GM12892 (cell line): ENCODE data around the gene CPED1.

Experiments used
- DNase-seq: peaks from one replicate; pipeline ENCODE4 v3.0.0; 2011; ENCODE audit not compliant: insufficient read length
- FAIRE-seq: peaks from 2 replicates; lab custom pipeline; 2011; peaks lifted over from hg19 to GRCh38; lab: Jason Lieb, UNC
- POLR2A ChIP-seq: IDR thresholded peaks from 2 replicates; pipeline ENCODE4 v1.6.1; 2011; ENCODE audit warnings: low read depth, low read length, control low read depth
- POLR2AphosphoS5 ChIP-seq: IDR thresholded peaks from 2 replicates; pipeline ENCODE4 v1.6.1; 2011; ENCODE audit warnings: low read depth, low read length, control low read depth
- TAF1 ChIP-seq: IDR thresholded peaks from 2 replicates; pipeline ENCODE4 v1.6.1; 2011; ENCODE audit warnings: low read depth, mild to moderate bottlenecking, control low read depth, low read length, borderline replicate concordance

Gene CPED1

DNA sequence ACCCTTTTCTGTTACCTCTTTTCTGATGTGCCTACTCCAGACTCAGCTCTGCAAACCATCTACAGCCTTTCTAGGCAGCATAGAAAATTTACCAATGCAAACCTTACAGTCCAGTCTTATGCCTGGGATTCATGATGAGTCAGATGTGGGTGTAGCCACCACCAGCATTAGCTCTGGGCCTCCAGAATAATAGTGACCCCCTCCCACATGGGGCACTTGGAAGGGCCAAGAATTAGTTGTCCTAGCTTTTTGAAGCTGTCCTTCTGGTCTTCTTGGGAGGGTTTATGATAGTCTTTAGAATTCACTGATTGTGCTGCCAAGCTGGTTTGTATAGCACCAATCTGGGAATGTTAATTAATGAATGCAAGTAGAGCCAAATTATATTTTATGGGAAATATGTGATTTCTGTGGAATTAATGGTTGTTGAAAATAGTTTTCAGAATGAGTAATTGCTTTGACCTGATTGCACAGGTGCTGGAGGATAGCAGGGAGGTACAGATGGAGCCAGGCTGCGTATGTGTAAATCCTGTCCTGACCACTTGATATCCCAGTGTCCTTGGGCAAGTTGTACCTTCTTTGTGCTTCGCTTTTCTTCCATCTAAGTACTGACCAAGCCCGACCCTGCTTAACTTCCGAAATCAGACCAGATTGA is 94.8 kb downstream of the CPED1 start:
- no peak for DNase-seq
- FAIRE-seq: no peak
- TF ChIP-seq POLR2A: no peak
- no peak for TF ChIP-seq POLR2AphosphoS5
- TF ChIP-seq TAF1: no peak

- FAIRE-seq (no peak), DNase-seq (no peak)
These were observed 95.3 kb downstream of the CPED1 start for GRCh38 chr7:121083790-121084251.

DNA sequence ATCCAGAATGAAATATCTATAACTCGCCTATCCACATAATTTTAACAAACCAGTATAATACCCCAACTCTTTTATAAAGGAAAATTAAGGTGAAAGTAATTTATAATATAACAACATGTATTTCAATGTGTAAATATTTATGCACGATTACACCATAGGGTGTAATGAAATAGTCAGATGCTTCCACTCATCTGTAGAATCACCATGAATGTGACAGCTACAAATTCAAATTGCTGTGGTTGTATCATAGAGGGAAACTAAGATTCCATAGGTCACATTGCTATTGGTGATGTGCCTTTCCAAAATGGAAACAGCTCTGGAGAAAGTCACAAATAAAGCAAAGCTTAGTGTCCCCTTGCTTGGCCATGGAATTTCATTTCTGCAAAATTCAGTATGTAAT is 95.7 kb downstream of the CPED1 start:
- FAIRE-seq (no peak), DNase-seq (no peak)
- TF ChIP-seq TAF1: no peak
- no peak for TF ChIP-seq POLR2A
- no peak for TF ChIP-seq POLR2AphosphoS5

More at GRCh38 chr7:121083790-121084251, 95.3 kb downstream of the CPED1 start:
- TF ChIP-seq TAF1: no peak
- TF ChIP-seq POLR2A: no peak
- TF ChIP-seq POLR2AphosphoS5: no peak

DNA sequence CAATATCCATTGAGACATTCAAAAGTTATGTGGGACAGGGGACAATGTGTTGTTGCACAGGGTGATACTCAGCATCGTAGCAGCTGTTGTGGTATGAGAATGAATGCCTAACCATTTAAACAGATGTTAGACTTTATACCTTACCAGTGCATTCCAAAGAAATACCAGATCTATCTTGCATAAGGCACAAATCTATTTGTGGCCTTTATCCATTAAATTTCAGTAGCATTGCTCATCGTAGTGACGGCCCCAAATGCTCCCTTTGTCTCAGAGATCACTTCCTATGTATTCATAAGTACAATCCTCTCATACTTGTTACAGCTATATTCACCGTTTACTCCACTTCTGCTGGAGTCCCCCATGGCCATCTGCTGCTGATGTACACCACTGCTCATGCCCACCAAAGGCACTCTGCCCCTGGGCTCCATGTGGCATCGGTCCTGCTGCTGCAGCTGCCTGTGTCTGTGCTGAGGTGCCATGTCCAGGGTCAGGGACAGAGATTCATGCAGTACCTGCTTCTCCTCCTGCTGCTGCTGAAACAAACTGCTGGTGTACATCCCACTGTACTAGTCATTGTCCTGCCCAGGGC is 96.3 kb downstream of the CPED1 start:
- FAIRE-seq (no peak), DNase-seq (no peak)
- TF ChIP-seq POLR2A: no peak
- TF ChIP-seq POLR2AphosphoS5: no peak
- no peak for TF ChIP-seq TAF1

GRCh38 chr7:121085922-121086321 is 97.4 kb downstream of the CPED1 start:
- no peak for FAIRE-seq
- TF ChIP-seq TAF1 (no peak), POLR2A (no peak), POLR2AphosphoS5 (no peak)
- no peak for DNase-seq

- FAIRE-seq: no peak
- DNase-seq: no peak
- TF ChIP-seq POLR2A (no peak), POLR2AphosphoS5 (no peak), TAF1 (no peak)
These were observed 100.4 kb downstream of the CPED1 start for GRCh38 chr7:121088870-121089269.

DNA sequence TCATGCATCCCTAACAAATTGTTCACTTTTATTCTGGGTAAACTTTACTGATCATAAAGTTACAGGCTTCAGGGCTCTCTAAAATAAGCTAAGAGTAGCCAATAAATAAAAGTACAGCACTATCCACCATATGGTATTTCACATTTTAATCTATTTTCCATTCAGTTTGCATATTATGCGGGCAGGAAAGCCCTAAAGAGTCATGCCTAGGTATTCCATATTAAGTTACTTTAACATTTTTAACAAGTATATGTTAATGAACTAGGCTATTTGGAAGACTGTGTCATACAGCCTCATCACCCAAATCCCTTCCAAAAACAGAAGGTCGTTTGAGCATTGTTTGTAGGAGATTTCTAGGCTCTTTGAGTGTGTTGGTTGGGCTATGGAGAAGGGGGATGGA is 106.3 kb downstream of the CPED1 start:
- DNase-seq: no peak
- FAIRE-seq: no peak
- TF ChIP-seq POLR2AphosphoS5 (no peak), TAF1 (no peak), POLR2A (no peak)

DNA sequence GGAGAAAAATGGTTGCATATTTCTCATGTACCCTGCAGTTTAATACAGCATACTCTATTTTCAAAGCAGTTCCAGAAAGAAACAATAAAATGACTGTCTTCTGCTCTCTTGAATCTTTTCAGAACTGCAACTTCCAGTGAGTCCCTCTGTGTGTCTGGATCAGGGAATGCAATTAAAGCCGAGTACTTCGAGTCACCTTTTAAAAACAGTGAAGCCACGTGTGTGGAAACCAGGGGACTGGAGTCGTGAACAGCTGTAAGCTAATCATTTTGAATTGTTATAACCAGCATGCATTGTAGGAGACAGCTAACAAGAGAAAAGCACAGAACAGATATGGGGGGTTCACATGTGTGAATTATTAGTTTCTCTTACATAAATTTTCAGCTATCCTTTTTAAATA is 109.1 kb downstream of the CPED1 start:
- TF ChIP-seq TAF1 (no peak), POLR2AphosphoS5 (no peak)
- DNase-seq (no peak), FAIRE-seq (no peak)

DNA sequence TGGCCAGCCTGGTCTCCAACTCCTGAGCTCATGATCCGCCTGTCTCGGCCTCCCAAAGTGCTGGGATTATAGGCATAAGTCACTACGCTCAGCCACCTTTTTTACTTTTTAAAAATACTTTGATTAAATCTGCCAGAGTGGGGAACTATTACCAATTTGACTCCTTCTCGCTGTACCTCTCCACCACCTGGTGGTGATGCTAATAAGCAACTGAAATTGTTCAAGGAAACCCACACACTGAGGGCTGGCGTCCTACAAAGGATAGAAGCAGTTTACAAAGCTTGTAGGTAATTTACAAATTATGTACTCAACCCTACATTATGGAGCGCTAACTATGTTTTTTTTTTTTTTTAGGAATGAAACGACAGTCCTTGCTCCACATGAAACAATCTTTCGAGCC is 111.1 kb downstream of the CPED1 start:
- no peak for DNase-seq
- TF ChIP-seq POLR2AphosphoS5 (no peak), TAF1 (no peak), POLR2A (no peak)
- FAIRE-seq: no peak

DNA sequence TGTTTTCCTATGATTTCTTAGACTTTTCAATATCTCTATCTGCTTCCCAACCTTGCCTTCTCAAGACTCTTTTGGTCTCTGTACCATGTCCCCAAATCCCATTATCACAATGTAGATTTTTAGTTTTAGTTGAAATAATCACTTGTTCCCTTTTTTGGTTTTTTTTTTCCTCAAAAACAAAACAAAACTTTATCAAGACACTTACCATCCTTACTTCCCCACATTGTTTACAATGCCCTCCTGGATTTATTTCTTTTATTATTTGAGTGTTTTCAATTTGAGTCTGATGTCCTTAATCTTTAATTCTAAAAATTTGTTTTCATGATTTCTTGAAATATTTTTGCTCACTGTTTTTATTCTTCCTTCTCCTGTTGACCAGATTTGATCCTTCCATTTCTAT is 112.6 kb downstream of the CPED1 start:
- FAIRE-seq: no peak
- no peak for DNase-seq
- TF ChIP-seq POLR2AphosphoS5 (no peak), TAF1 (no peak), POLR2A (no peak)

DNA sequence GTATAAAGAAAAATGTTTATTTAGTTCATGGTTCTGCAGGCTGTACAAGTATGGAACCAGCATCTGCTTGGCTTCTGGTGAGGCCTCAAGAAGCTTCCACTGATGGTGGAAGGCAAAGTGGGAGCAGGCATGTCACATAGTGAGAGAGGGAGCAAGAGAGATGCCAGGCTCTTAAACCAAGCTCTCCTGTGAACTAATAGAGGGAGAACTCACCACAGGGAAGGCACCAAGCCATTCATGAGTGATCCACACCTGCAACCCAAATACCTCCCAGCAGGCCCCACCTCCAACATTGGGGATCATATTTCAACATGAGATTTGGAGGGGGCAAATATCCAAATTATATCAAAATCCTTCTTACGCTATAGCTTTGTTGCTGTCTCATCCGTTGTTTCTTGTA is 113.1 kb downstream of the CPED1 start:
- FAIRE-seq (no peak), DNase-seq (no peak)
- no peak for TF ChIP-seq TAF1
- TF ChIP-seq POLR2A: no peak
- no peak for TF ChIP-seq POLR2AphosphoS5

GRCh38 chr7:121102619-121103018 is 114.1 kb downstream of the CPED1 start:
- TF ChIP-seq TAF1: no peak
- TF ChIP-seq POLR2AphosphoS5: no peak
- no peak for TF ChIP-seq POLR2A
- DNase-seq: no peak
- no peak for FAIRE-seq

- no peak for FAIRE-seq
- DNase-seq: no peak
- TF ChIP-seq POLR2AphosphoS5: no peak
- no peak for TF ChIP-seq POLR2A
- TF ChIP-seq TAF1: no peak
These were observed 114.6 kb downstream of the CPED1 start for GRCh38 chr7:121103086-121103485.
